K562 (cell line): ENCODE data around the gene CEP170. TPM values are rescaled to one million over a fixed set of nuclear protein-coding genes. Genes with fewer than 3 reads are reported as not detected.

Experiments used
- ATAC-seq: fragments of 200-7000 bp; cut with Tn5 transposase; 3 replicates; pipeline ENCODE4 v1.9.1; 2020; ENCODE audit warnings: moderate library complexity
- BruUV-seq: library from RNA; stranded (reverse); fragments of 400-500 nt; replicated peaks from 2 replicates; lab custom pipeline; 2021; lab: Mats Ljungman, UMichigan
- CTCF ChIA-PET: fragments of 300-600 bp; formaldehyde crosslinking; extraction: SDS; loops from one replicate; lab custom pipeline; 2021; ENCODE audit warnings: low intra/inter-chr PET ratio; lab: Yijun Ruan, JAX
- POLR2A ChIA-PET: fragments of 300-600, 350-650 bp; sonication (Branson Sonifier 250); formaldehyde crosslinking; extraction: SDS; loops from one replicate; lab custom pipeline; 2021; ENCODE audit warnings: antibody characterized with exemption, inconsistent platforms; lab: Yijun Ruan, JAX
- DNase-seq, 4 experiments: peaks; one replicate each; pipeline versions ENCODE4 v3.0.0 to v3.0.0-alpha.2; 2011 to 2018; ENCODE audit warnings: low spot score in 3 of 4, mixed read lengths in 3 of 4; ENCODE audit errors: extremely low read depth in 1 of 4
- FAIRE-seq: peaks from 2 replicates; lab custom pipeline; 2011; peaks lifted over from hg19 to GRCh38; lab: Jason Lieb, UNC
- H2AFZ ChIP-seq: 2 replicates; pipeline ENCODE4 v1.6.0; 2011; ENCODE audit warnings: low read depth, low read length, control low read depth, inconsistent platforms
- H3K27ac ChIP-seq: fragments of 200-600 bp; 3 replicates; pipeline ENCODE4 v1.8.0; 2011; ENCODE audit warnings: low read depth, mild to moderate bottlenecking, control low read depth, inconsistent platforms, low read length, moderate library complexity, mixed read lengths; ENCODE audit errors: extremely low read depth
- H3K27me3 ChIP-seq, 2 experiments: fragments of 300-600 bp in 1 of 2; 2 replicates in 1 of 2; 3 replicates in 1 of 2; pipeline versions ENCODE4 v1.6.0 to v1.8.0; 2011; ENCODE audit warnings: inconsistent platforms in 2 of 2, low read length in 2 of 2, mild to moderate bottlenecking in 1 of 2, mixed read lengths in 1 of 2, moderate library complexity in 1 of 2; ENCODE audit not compliant: control insufficient read depth in 2 of 2, insufficient read depth in 2 of 2
- H3K36me3 ChIP-seq: fragments of 300-600 bp; 3 replicates; pipeline ENCODE4 v1.8.0; 2011; ENCODE audit warnings: mild to moderate bottlenecking, low read length, inconsistent platforms; ENCODE audit not compliant: control insufficient read depth, insufficient read depth
- H3K4me1 ChIP-seq, 2 experiments: fragments of 200-600 bp in 1 of 2; replicated peaks in 1 of 2; 2 replicates in 1 of 2; 3 replicates in 1 of 2; pipeline versions ENCODE4 v1.5.1 to v1.8.0; 2011; ENCODE audit warnings: inconsistent platforms in 2 of 2, low read length in 2 of 2, mild to moderate bottlenecking in 1 of 2, mixed read lengths in 1 of 2, moderate library complexity in 1 of 2; ENCODE audit not compliant: control insufficient read depth in 2 of 2, insufficient read depth in 2 of 2
- H3K4me2 ChIP-seq: 2 replicates; pipeline ENCODE4 v1.6.1; 2011; ENCODE audit warnings: low read length, control low read depth, inconsistent platforms, mixed read lengths; ENCODE audit not compliant: insufficient read depth
- H3K4me3 ChIP-seq: fragments of 200-600 bp; sonication (generic), shearing (Covaris generic); 2 replicates; pipeline ENCODE4 v1.5.1; 2016; ENCODE audit warnings: control low read depth, inconsistent platforms
- H3K79me2 ChIP-seq: fragments of 200-600 bp; 3 replicates; pipeline ENCODE4 v1.8.0; 2011; ENCODE audit warnings: low read length, inconsistent platforms; ENCODE audit not compliant: control insufficient read depth, insufficient read depth
- H3K9ac ChIP-seq, 2 experiments: 2 replicates each; pipeline versions ENCODE4 v1.6.0 to v1.6.1; 2011; ENCODE audit warnings: low read depth in 2 of 2, low read length in 2 of 2, control low read depth in 1 of 2, inconsistent platforms in 1 of 2, mild to moderate bottlenecking in 1 of 2, mixed read lengths in 1 of 2; ENCODE audit not compliant: insufficient read depth in 1 of 2
- H3K9me1 ChIP-seq: one replicate; pipeline ENCODE4 v1.6.0; 2011; ENCODE audit warnings: inconsistent platforms, mild to moderate bottlenecking, low read length, moderate library complexity; ENCODE audit not compliant: control insufficient read depth, insufficient read depth
- H3K9me3 ChIP-seq: replicated peaks from 2 replicates; pipeline ENCODE4 v1.5.1; 2011; ENCODE audit warnings: low read depth, low read length, inconsistent platforms; ENCODE audit not compliant: control insufficient read depth, insufficient read depth
- H4K20me1 ChIP-seq: replicated peaks from 2 replicates; pipeline ENCODE4 v1.6.1; 2011; ENCODE audit warnings: low read length, inconsistent platforms, mixed read lengths; ENCODE audit not compliant: control insufficient read depth, insufficient read depth
- DDX20 ChIP-seq: fragments of 450-650 bp; IDR thresholded peaks from 2 replicates; pipeline ENCODE4 v1.6.1; 2016; ENCODE audit warnings: missing genetic modification characterization, low read depth, mild to moderate bottlenecking, missing compliant biosample characterization, moderate library complexity
- EP300 ChIP-seq: IDR thresholded peaks from 2 replicates; pipeline ENCODE4 v1.6.1; 2012; ENCODE audit warnings: low read length, improper control_type of control experiment
- ESRRA ChIP-seq: fragments of 450-650 bp; IDR thresholded peaks from 2 replicates; pipeline ENCODE4 v1.6.1; 2014; ENCODE audit warnings: low read depth, mild to moderate bottlenecking, moderate library complexity, borderline replicate concordance
- FOXA1 ChIP-seq: fragments of 450-650 bp; IDR thresholded peaks from 2 replicates; pipeline ENCODE4 v1.6.1; 2016; ENCODE audit warnings: mild to moderate bottlenecking, borderline replicate concordance
- SMAD3 ChIP-seq: fragments of 450-650 bp; formaldehyde crosslinking; conservative IDR thresholded peaks from 2 replicates; pipeline ENCODE4 v1.4.0; 2020; ENCODE audit warnings: mild to moderate bottlenecking
- SMARCB1 ChIP-seq: IDR thresholded peaks from 2 replicates; pipeline ENCODE4 v1.6.1; 2011; ENCODE audit warnings: improper control_type of control experiment, low read depth; ENCODE audit not compliant: insufficient read length
- SMARCC2 ChIP-seq: fragments of 450-650 bp; IDR thresholded peaks from 2 replicates; pipeline ENCODE4 v1.6.1; 2017; ENCODE audit warnings: antibody characterized with exemption, moderate library complexity, mild to moderate bottlenecking, low read depth
- SMARCE1 ChIP-seq: fragments of 450-650 bp; IDR thresholded peaks from 2 replicates; pipeline ENCODE4 v1.7.1; 2016; ENCODE audit warnings: mild to moderate bottlenecking
- SMC3 ChIP-seq: conservative IDR thresholded peaks from 2 replicates; pipeline ENCODE4 v1.6.1; 2011; ENCODE audit warnings: low read depth, low read length, improper control_type of control experiment; ENCODE audit not compliant: insufficient read depth
- XRCC4 ChIP-seq: IDR thresholded peaks from one replicate; pipeline ENCODE4 v1.6.1; 2011; ENCODE audit not compliant: insufficient read depth, insufficient read length; ENCODE audit errors: extremely low read depth
- ZNF717 ChIP-seq: fragments of 250-450 bp; sonication (Bioruptor Pico); IDR thresholded peaks from 2 replicates; pipeline ENCODE4 v1.5.0; 2021
- WGBS: fragments of 100-300 bp; shearing (Covaris generic); methylation state at CpG from one replicate; pipeline ENCODE4 v1.1.6; 2016; ENCODE audit warnings: low coverage, mixed read lengths; ENCODE audit not compliant: insufficient coverage; ENCODE audit errors: missing lambda C conversion rate; 5-methylcytosine and 5-hydroxymethylcytosine counted together
- in situ Hi-C: fragments of 300-500 bp; cut with MboI; formaldehyde crosslinking; loops from 4 replicates; pipeline ENCODE4 v1.15.0; 2018; ENCODE audit warnings: inconsistent platforms, mixed read lengths
- intact Hi-C: fragments of 100-400 bp; cut with micrococcal nuclease; formaldehyde crosslinking; loops from 2 replicates; pipeline ENCODE4 v1.14.2; 2022
- polyA plus RNA-seq, 8 experiments: library from polyadenylated mRNA; depleted of rRNA in 4 of 8; stranded (reverse) in 5 of 8; unstranded in 3 of 8; fragments of >200 nt; fragmentation: Nextera tagmentation in 2 of 8; fragmentation: Illumina TruSeq in 1 of 8; extraction: Ambion mirVana in 2 of 8; extraction: Trizol in 1 of 8; gene quantifications; 2 replicates each; pipeline versions ENCODE4 v1.2.1 to v1.2.3, GENCODE V29; 2011 to 2014; ENCODE audit warnings: inconsistent platforms in 1 of 8, missing spikeins in 1 of 8
- total RNA-seq, 7 experiments: library from RNA; depleted of rRNA in 6 of 7; stranded (reverse); fragments of >200 nt in 6 of 7; fragmentation: Illumina TruSeq in 2 of 7; extraction: Trizol in 2 of 7; gene quantifications; 2 replicates each; pipeline versions ENCODE4 v1.2.1 to v1.2.3, GENCODE V29; 2011 to 2021; ENCODE audit warnings: low replicate concordance in 1 of 7
- TF ChIP-seq, protein P1 (sequence below), 2 experiments: fragments of 250-450 bp in 1 of 2; fragments of 450-650 bp in 1 of 2; sonication (Bioruptor Pico) in 1 of 2; IDR thresholded peaks; 2 replicates each; pipeline versions ENCODE4 v1.6.1 to v1.8.0; 2016 to 2021; ENCODE audit warnings: mild to moderate bottlenecking in 2 of 2, moderate library complexity in 2 of 2, missing compliant biosample characterization in 1 of 2, missing genetic modification characterization in 1 of 2
- TF ChIP-seq, protein P2 (sequence below): sonication (generic); formaldehyde crosslinking; IDR thresholded peaks from 2 replicates; pipeline ENCODE4 v1.8.1; 2022; ENCODE audit warnings: missing genetic modification reagents
- TF ChIP-seq, protein P3 (sequence below): fragments of 450-650 bp; formaldehyde crosslinking; IDR thresholded peaks from 2 replicates; pipeline ENCODE4 v1.4.0; 2020; ENCODE audit warnings: mild to moderate bottlenecking, moderate library complexity

Gene CEP170
- total and polyA plus RNA-seq, 9 of the 15 experiments (the other 6 are each of a cell fraction or from before 2014, with no cell fraction given) = 22.6 to 110 (median 68.5) TPM

DNA sequence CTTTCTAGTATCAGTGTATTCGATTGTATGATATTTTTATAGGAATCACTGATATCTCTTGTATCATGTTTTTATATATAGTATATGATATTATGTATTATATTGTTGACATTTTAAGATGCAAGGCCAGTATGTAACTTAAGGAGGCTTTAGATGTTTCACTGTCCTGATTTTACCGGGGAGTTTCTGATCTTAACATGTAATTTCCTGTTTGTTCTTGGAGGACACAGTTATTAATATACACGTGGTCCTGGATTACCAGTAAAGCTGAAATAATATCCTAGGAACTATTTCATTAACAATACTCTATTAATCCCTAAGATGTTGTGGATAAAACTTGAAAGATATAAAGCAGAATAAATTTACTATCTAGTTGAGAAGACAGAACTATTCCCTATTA is 20.2 kb upstream of the CEP170 start:
- 54% methylated on average over 3 of the region's 3 CpGs for WGBS
- intact Hi-C loops = no loop called here
- in situ Hi-C loops = no loop called here
- no peaks in the 10 kb centered on the region for H4K20me1 ChIP-seq
- peaks cover 33% of the 10 kb centered on the region; the same call in 2 of the 3 replicates for H3K36me3 ChIP-seq
- H3K9ac ChIP-seq = no peak overlapping the region
- H3K27ac ChIP-seq = no peak overlapping the region
- BruUV-seq = no TSS peak
- no peak overlapping the region for H3K4me3 ChIP-seq
- no peaks in the 10 kb centered on the region for H3K27me3 ChIP-seq
- no peak overlapping the region for H2AFZ ChIP-seq
- no peaks in the 10 kb centered on the region for H3K9me3 ChIP-seq
- TF ChIP-seq FOXA1 (no peak), ZNF717 (CRISPR knock-in tag) (no peak)
- ChIA-PET POLR2A (interaction anchor here (0.7 kb wide), 1 partner anchor 19 kb away, joined by 3 read pairs; no protein-coding TSS in a partner anchor), CTCF (no interaction called here)
- no peaks in the 10 kb centered on the region; the same call in 2 of the 3 replicates for H3K79me2 ChIP-seq
- ATAC-seq (no peak), DNase-seq (no peak), FAIRE-seq (no peak)
- peaks cover 0 to 6% of the 10 kb centered on the region in 2 experiments; a peak in 3 of 5 replicates for H3K4me1 ChIP-seq
- H3K9me1 ChIP-seq = no peaks in the 10 kb centered on the region
- no peak overlapping the region for H3K4me2 ChIP-seq

DNA sequence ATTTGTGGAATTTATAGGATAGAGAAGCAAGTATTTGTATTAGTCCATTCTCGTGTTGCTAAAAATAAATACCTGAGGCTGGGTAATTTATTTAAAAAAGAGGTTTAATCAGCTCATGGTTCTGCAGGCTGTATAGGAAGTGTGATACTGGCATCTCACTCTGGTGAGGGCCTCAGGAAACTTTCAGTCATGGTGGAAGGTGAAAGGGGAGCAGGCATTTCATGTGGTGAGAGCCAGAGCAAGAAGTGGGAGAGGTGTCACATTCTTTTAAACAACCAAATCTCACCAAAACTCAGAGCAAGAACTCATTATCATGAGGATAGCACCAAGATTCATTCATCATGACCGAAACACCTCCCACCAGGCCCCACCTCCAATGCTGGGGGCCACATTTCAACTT is 18.9 kb upstream of the CEP170 start:
- Histone ChIP-seq H2AFZ (no peak overlapping the region), H3K36me3 (peaks cover 33% of the 10 kb centered on the region; the same call in 2 of the 3 replicates), H3K27me3 (no peaks in the 10 kb centered on the region), H4K20me1 (no peaks in the 10 kb centered on the region), H3K4me2 (no peak overlapping the region), H3K4me1 (peaks cover 11 to 20% of the 10 kb centered on the region in 2 experiments), H3K9ac (no peak overlapping the region), H3K9me3 (no peaks in the 10 kb centered on the region), H3K79me2 (peaks cover 10% of the 10 kb centered on the region; the same call in 2 of the 3 replicates), H3K27ac (no peak overlapping the region), H3K4me3 (no peak overlapping the region), H3K9me1 (no peaks in the 10 kb centered on the region)
- ATAC-seq (no peak), FAIRE-seq (no peak), DNase-seq (no peak)
- intact Hi-C loops (no loop called here), in situ Hi-C loops (no loop called here)
- 70% methylated on average over 2 of the region's 2 CpGs for WGBS
- BruUV-seq = no TSS peak
- POLR2A ChIA-PET = interaction anchor here (2.2 kb wide), 1 partner anchor 19 kb away, joined by 7 read pairs; the partner anchor contains the start of genes CEP170 and SDCCAG8
- CTCF ChIA-PET = no interaction called here
- TF ChIP-seq ESRRA (no peak), SMARCB1 (no peak), SMARCC2 (no peak), DDX20 (no peak), SMC3 (no peak), XRCC4 (no peak), EP300 (no peak), SMARCE1 (no peak), SMAD3 (CRISPR knock-in tag) (no peak)
- TF ChIP-seq, protein P1, sequence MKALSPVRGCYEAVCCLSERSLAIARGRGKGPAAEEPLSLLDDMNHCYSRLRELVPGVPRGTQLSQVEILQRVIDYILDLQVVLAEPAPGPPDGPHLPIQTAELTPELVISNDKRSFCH (CRISPR knock-in tag; IDR thresholded peaks at IDR 0.05) = no peak
- TF ChIP-seq, protein P1 (tag; IDR thresholded peaks at IDR 0.05) = no peak
- TF ChIP-seq, protein P2, sequence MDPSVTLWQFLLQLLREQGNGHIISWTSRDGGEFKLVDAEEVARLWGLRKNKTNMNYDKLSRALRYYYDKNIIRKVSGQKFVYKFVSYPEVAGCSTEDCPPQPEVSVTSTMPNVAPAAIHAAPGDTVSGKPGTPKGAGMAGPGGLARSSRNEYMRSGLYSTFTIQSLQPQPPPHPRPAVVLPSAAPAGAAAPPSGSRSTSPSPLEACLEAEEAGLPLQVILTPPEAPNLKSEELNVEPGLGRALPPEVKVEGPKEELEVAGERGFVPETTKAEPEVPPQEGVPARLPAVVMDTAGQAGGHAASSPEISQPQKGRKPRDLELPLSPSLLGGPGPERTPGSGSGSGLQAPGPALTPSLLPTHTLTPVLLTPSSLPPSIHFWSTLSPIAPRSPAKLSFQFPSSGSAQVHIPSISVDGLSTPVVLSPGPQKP = no peak
- TF ChIP-seq, protein P3, sequence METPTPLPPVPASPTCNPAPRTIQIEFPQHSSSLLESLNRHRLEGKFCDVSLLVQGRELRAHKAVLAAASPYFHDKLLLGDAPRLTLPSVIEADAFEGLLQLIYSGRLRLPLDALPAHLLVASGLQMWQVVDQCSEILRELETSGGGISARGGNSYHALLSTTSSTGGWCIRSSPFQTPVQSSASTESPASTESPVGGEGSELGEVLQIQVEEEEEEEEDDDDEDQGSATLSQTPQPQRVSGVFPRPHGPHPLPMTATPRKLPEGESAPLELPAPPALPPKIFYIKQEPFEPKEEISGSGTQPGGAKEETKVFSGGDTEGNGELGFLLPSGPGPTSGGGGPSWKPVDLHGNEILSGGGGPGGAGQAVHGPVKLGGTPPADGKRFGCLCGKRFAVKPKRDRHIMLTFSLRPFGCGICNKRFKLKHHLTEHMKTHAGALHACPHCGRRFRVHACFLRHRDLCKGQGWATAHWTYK (CRISPR knock-in tag) = no peak
